ENCODE measurements around the gene AHCTF1. TPM values are rescaled to one million over a fixed set of nuclear protein-coding genes. Genes with fewer than 3 reads are reported as not detected.

AHCTF1 gene
- total RNA-seq, 1 donor from 2014 or later, result 40.4 TPM

DNA sequence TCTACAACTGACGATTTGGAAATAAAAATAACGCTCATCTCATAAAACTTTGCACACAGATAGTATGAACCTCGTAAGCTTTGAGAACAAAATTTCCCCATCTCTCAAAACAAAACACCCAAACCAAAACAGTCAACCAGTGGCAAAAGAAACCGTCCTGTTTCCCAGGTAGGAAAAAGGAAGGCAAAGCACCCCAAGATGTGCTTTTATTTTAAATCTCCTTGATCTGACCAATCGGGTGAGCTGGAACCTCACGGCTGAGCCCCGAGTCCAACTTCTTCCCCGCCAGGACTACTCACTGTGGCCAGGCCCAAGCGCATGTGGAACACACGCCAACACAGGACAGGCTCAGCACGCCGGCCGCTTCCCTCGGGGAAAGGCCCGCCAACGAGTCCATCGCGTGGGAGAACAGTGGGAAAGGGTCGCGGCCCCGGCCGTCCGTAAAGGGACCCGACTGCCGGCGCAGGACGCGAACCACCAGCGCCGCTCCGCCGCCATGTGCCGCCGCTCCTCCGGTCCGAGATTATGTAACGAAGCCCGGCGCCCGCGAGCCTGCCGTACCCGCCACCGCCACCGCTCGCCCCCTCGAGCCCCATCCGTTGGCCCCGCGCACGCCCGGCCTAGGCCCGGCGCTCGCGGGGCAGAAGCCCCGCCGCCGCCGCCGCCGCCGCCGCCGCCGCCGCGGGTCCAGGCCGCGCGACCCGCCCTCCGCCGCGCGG lies 759 bp downstream of the AHCTF1 start:
- peak; percentile 40 for DNase-seq (ENCODE audit: low read depth, low spot score)
- Mint-ChIP-seq H3K27me3 (ENCODE audit: low read depth) (no peaks in the 10 kb centered on the region), H3K36me3 (ENCODE audit: low read depth) (peaks cover 23% of the 10 kb centered on the region), H3K4me3 (peak overlapping the region; percentile 97), H3K4me1 (peaks cover 37% of the 10 kb centered on the region), H3K27ac (ENCODE audit: unreplicated experiment) (peak overlapping the region; percentile 98), H3K9me3 (no peaks in the 10 kb centered on the region)
- TF ChIP-seq, protein P1, sequence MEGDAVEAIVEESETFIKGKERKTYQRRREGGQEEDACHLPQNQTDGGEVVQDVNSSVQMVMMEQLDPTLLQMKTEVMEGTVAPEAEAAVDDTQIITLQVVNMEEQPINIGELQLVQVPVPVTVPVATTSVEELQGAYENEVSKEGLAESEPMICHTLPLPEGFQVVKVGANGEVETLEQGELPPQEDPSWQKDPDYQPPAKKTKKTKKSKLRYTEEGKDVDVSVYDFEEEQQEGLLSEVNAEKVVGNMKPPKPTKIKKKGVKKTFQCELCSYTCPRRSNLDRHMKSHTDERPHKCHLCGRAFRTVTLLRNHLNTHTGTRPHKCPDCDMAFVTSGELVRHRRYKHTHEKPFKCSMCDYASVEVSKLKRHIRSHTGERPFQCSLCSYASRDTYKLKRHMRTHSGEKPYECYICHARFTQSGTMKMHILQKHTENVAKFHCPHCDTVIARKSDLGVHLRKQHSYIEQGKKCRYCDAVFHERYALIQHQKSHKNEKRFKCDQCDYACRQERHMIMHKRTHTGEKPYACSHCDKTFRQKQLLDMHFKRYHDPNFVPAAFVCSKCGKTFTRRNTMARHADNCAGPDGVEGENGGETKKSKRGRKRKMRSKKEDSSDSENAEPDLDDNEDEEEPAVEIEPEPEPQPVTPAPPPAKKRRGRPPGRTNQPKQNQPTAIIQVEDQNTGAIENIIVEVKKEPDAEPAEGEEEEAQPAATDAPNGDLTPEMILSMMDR (conservative IDR thresholded peaks at IDR 0.05), result peak; percentile 26

DNA sequence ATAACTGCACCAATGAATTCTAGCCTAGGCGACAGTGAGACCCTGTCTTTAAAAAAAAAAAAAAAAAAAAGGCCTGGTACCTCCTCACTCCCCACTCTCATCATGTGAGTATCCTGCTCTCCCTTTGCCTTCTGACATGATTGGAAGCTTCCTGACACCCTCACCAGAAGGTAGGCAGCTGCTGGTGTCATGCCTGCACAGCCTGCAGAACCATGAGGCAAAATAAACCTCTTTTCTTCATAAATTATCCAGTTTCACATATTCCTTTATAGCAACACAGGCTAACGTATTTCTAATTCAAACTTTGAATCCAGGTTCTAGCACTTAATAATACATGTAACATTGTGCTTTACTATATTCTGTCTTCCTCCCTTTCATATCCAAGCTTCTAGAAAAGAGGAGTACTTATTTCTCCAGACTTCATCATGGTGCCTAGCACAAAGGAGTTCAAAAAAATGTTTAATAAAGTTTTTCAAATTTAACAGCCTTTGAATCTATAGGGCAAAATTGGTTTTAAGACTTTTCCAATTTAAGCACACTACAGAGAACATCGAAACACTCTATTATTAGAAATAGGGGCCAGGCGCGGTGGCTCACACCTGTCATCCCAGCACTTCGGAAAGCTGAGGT lies 5.6 kb downstream of the AHCTF1 start:
- Mint-ChIP-seq H3K27me3 (ENCODE audit: low read depth) (no peaks in the 10 kb centered on the region), H3K4me3 (peak overlapping the region; percentile 27), H3K4me1 (peaks cover 43% of the 10 kb centered on the region), H3K27ac (ENCODE audit: unreplicated experiment) (peak overlapping the region; percentile 48), H3K36me3 (ENCODE audit: low read depth) (peaks cover 32% of the 10 kb centered on the region), H3K9me3 (no peaks in the 10 kb centered on the region)
- no peak for DNase-seq (ENCODE audit: low read depth, low spot score)
- TF ChIP-seq, protein P1 (conservative IDR thresholded peaks at IDR 0.05), result no peak

DNA sequence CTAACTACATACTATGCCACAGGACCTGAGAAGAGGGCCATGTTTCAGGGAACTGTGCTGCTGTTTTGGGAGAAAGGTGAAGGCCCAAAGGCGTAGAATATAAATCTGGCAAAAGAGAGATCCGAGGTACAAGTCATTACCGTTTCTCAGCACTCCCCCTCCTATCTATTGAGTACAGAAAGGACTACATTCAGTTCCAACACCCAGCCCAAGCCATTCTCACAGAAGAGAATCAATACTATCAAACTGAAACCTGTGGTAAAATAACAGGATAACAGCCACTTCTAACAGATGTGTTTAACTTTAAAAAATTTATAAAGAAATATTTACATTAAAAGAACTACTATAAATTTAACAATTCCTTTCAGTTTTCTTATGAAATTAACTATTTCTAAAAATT lies 7.8 kb downstream of the AHCTF1 start:
- Mint-ChIP-seq H3K27me3 (ENCODE audit: low read depth) (no peaks in the 10 kb centered on the region), H3K9me3 (no peaks in the 10 kb centered on the region), H3K36me3 (ENCODE audit: low read depth) (peaks cover 26% of the 10 kb centered on the region), H3K4me1 (peaks cover 28% of the 10 kb centered on the region), H3K27ac (ENCODE audit: unreplicated experiment) (no peak overlapping the region), H3K4me3 (peak overlapping the region; percentile 2)
- TF ChIP-seq, protein P1 (conservative IDR thresholded peaks at IDR 0.05), result no peak
- no peak for DNase-seq (ENCODE audit: low read depth, low spot score)

DNA sequence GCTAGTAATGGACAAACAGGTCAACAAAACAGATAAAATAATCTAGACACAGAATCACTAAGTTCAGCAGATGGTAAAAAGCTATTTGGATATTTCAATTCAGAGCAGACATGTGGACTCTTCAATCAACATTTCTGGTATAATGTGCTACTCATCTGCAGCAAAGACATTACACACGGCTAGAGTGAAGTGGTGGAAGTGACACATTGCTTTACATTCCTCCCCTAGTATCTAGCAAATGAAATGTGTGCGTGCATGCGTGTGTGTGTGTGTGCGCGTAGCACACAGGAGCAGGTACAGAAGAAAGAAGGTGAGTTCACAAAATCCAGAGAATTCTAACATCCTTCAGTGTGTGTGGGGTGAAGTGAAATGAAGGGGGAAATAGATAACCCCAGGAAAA lies 8.3 kb downstream of the AHCTF1 start:
- no peak for DNase-seq (ENCODE audit: low read depth, low spot score)
- H3K27ac Mint-ChIP-seq (ENCODE audit: unreplicated experiment), result no peak overlapping the region
- peaks cover 24% of the 10 kb centered on the region for H3K36me3 Mint-ChIP-seq (ENCODE audit: low read depth)
- H3K4me1 Mint-ChIP-seq, result peaks cover 24% of the 10 kb centered on the region
- TF ChIP-seq, protein P1 (conservative IDR thresholded peaks at IDR 0.05), result no peak
- H3K9me3 Mint-ChIP-seq, result no peaks in the 10 kb centered on the region
- H3K4me3 Mint-ChIP-seq, result peak overlapping the region; percentile 2
- H3K27me3 Mint-ChIP-seq (ENCODE audit: low read depth), result no peaks in the 10 kb centered on the region

DNA sequence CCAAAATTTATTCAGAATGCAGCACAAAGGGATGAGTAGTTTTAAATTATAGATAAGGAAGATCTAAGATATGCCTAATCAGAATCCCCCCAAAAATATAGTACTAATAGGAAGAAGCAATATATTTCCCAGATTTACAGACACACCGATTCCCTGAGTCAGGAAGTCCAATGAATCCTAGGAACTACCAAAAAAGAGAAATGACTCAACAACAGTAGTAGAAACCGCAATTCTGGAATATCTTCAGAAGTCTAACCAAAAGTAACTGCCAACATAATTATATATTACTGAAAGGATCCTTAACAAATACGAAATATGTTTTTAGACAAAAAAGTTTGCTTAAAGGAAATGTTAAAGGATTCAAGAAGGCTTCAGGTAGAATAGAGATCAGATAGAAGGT lies 10.3 kb downstream of the AHCTF1 start:
- no peak overlapping the region for H3K27ac Mint-ChIP-seq (ENCODE audit: unreplicated experiment)
- H3K27me3 Mint-ChIP-seq (ENCODE audit: low read depth), result no peaks in the 10 kb centered on the region
- H3K36me3 Mint-ChIP-seq (ENCODE audit: low read depth), result peaks cover 16% of the 10 kb centered on the region
- H3K4me1 Mint-ChIP-seq, result peaks cover 20% of the 10 kb centered on the region
- no peaks in the 10 kb centered on the region for H3K9me3 Mint-ChIP-seq
- DNase-seq (ENCODE audit: low read depth, low spot score), result no peak
- H3K4me3 Mint-ChIP-seq, result no peak overlapping the region
- TF ChIP-seq, protein P1 (conservative IDR thresholded peaks at IDR 0.05), result no peak

Data from neural crest cell (in vitro differentiated cells).